HepG2 (cell line): ENCODE measurements around the gene CAGE1. TPM values are rescaled to one million over a fixed set of nuclear protein-coding genes. Genes with fewer than 3 reads are reported as not detected.

Source experiments
- ATAD3A ChIP-seq: sonication (generic); formaldehyde crosslinking; IDR thresholded peaks from 2 replicates; pipeline ENCODE4 v1.4.0; 2020; ENCODE audit warnings: missing genetic modification reagents
- CBX1 ChIP-seq: IDR thresholded peaks from one replicate; pipeline ENCODE4 v1.6.1; 2016; ENCODE audit warnings: antibody characterized with exemption, low read depth
- GPBP1L1 ChIP-seq: sonication (generic); formaldehyde crosslinking; IDR thresholded peaks from 2 replicates; pipeline ENCODE4 v1.5.0; 2020; ENCODE audit warnings: mild to moderate bottlenecking, missing genetic modification reagents
- HNF4A ChIP-seq: sonication (generic); formaldehyde crosslinking; IDR thresholded peaks from 2 replicates; pipeline ENCODE4 v1.4.0; 2020; ENCODE audit warnings: missing genetic modification reagents
- LRRFIP1 ChIP-seq: sonication (generic); formaldehyde crosslinking; conservative IDR thresholded peaks from 2 replicates; pipeline ENCODE4 v1.4.0; 2020; ENCODE audit warnings: missing genetic modification reagents
- MXD1 ChIP-seq: sonication (generic); formaldehyde crosslinking; IDR thresholded peaks from 2 replicates; pipeline ENCODE4 v1.4.0; 2020; ENCODE audit warnings: mild to moderate bottlenecking, missing genetic modification reagents
- RARA ChIP-seq: IDR thresholded peaks from 2 replicates; pipeline ENCODE4 v1.6.1; 2016; ENCODE audit warnings: missing genetic modification reagents, missing compliant biosample characterization
- RBM39 ChIP-seq: fragments of 200-400 bp; formaldehyde crosslinking; IDR thresholded peaks from one replicate; pipeline ENCODE4 v1.6.1; 2018; ENCODE audit warnings: antibody characterized with exemption, mild to moderate bottlenecking, low read depth, low read length; ENCODE audit not compliant: poor library complexity, severe bottlenecking
- RORA ChIP-seq: sonication (generic); formaldehyde crosslinking; IDR thresholded peaks from 2 replicates; pipeline ENCODE4 v1.5.0; 2020; ENCODE audit warnings: mild to moderate bottlenecking, missing genetic modification reagents, moderate library complexity
- ZNF264 ChIP-seq: sonication (generic); formaldehyde crosslinking; IDR thresholded peaks from 2 replicates; pipeline ENCODE4 v1.4.0; 2020; ENCODE audit warnings: missing genetic modification reagents
- ZNF572 ChIP-seq: sonication (generic); formaldehyde crosslinking; IDR thresholded peaks from 2 replicates; pipeline ENCODE4 v1.5.1; 2020; ENCODE audit warnings: mild to moderate bottlenecking, missing genetic modification reagents
- ZNF598 ChIP-seq: sonication (generic); formaldehyde crosslinking; IDR thresholded peaks from 2 replicates; pipeline ENCODE4 v1.5.1; 2020; ENCODE audit warnings: mild to moderate bottlenecking, missing genetic modification reagents, borderline replicate concordance
- ZNF619 ChIP-seq: sonication (generic); formaldehyde crosslinking; IDR thresholded peaks from 2 replicates; pipeline ENCODE4 v1.4.0; 2020; ENCODE audit warnings: mild to moderate bottlenecking, missing genetic modification reagents
- ZNF646 ChIP-seq: sonication (generic); formaldehyde crosslinking; IDR thresholded peaks from 2 replicates; pipeline ENCODE4 v1.9.0; 2021; ENCODE audit warnings: mild to moderate bottlenecking, missing genetic modification reagents
- ZNF737 ChIP-seq: sonication (generic); formaldehyde crosslinking; IDR thresholded peaks from 2 replicates; pipeline ENCODE4 v1.5.0; 2020; ENCODE audit warnings: missing genetic modification reagents, mild to moderate bottlenecking, borderline replicate concordance
- ZNF784 ChIP-seq: sonication (generic); formaldehyde crosslinking; IDR thresholded peaks from 2 replicates; pipeline ENCODE4 v1.5.1; 2020; ENCODE audit warnings: missing genetic modification reagents, mild to moderate bottlenecking, borderline replicate concordance
- ZSCAN29 ChIP-seq: sonication (generic); formaldehyde crosslinking; conservative IDR thresholded peaks from 2 replicates; pipeline ENCODE4 v1.4.0; 2020; ENCODE audit warnings: mild to moderate bottlenecking, missing genetic modification reagents
- polyA plus RNA-seq, 8 experiments: library from polyadenylated mRNA; depleted of rRNA in 3 of 8; stranded (reverse) in 7 of 8; unstranded in 1 of 8; fragments of >200 nt; fragmentation: Illumina TruSeq in 4 of 8; extraction: Trizol in 4 of 8; gene quantifications; 2 replicates each; pipeline versions ENCODE4 v1.2.1 to v1.2.3, GENCODE V29; 2011 to 2016; ENCODE audit warnings: low read depth in 4 of 8, missing spikeins in 1 of 8, mixed read lengths in 1 of 8; ENCODE audit not compliant: insufficient read depth in 1 of 8
- total RNA-seq, 5 experiments: library from RNA; depleted of rRNA; stranded (reverse); fragments of >200 nt; fragmentation: Illumina TruSeq; extraction: Trizol; gene quantifications; 2 replicates each; pipeline ENCODE4 v1.2.3, GENCODE V29; 2016; ENCODE audit warnings: low read depth in 1 of 5

CAGE1 gene
- total and polyA plus RNA-seq, 2 of the 13 experiments (the other 11 are each of a cell fraction or from before 2014, with no cell fraction given): 0.03 to 0.15 TPM

- TF ChIP-seq ZNF646 (CRISPR knock-in tag): 0 out of 2 replicates have a peak, but pooled peaks have one; percentile 57
- 0 out of 2 replicates have a peak, but pooled peaks have one; percentile 7 for TF ChIP-seq ZNF264 (CRISPR knock-in tag)
- TF ChIP-seq HNF4A (CRISPR knock-in tag): peak; percentile 14; the same call in 1 of the 2 replicates
- TF ChIP-seq LRRFIP1 (CRISPR knock-in tag): no peak
- peak; percentile 37 for TF ChIP-seq RBM39
- TF ChIP-seq ZSCAN29 (CRISPR knock-in tag): 0 out of 2 replicates have a peak, but pooled peaks have one; percentile 13
- peak; percentile 55; the same call in 1 of the 2 replicates for TF ChIP-seq ZNF598
- TF ChIP-seq ATAD3A: no peak
- 0 out of 2 replicates have a peak, but pooled peaks have one; percentile 1 for TF ChIP-seq ZNF619
- no peak for TF ChIP-seq CBX1
- peak; percentile 42; the same call in 1 of the 2 replicates for TF ChIP-seq ZNF572
- TF ChIP-seq RORA (CRISPR knock-in tag): no peak
- TF ChIP-seq GPBP1L1 (CRISPR knock-in tag): no peak
- no peak for TF ChIP-seq ZNF737 (CRISPR knock-in tag)
- TF ChIP-seq MXD1 (CRISPR knock-in tag): peak; percentile 65
- 0 out of 2 replicates have a peak, but pooled peaks have one; percentile 5 for TF ChIP-seq RARA
- no peak for TF ChIP-seq ZNF784 (CRISPR knock-in tag)
Measured at GRCh38 chr6:7431674-7432390, 42.3 kb upstream of the CAGE1 start (continued).
